ENCODE data around the gene HIP1. TPM values are rescaled to one million over a fixed set of nuclear protein-coding genes. Genes with fewer than 3 reads are reported as not detected.
"Not testable (repeated sequence)": the region's sequence is repeated elsewhere in the genome, so short reads cannot be mapped to it uniquely, and the experiment has no call there.

HIP1 gene
- total RNA-seq, 1 donor from 2014 or later: 14.0 TPM

- Histone ChIP-seq H3K79me2 (ENCODE audit: insufficient read depth, low read length) (no peaks in the 10 kb centered on the region), H3K4me1 (ENCODE audit: insufficient read depth, low read length) (peaks cover 29% of the 10 kb centered on the region), H3K4me2 (ENCODE audit: low read length) (no peak overlapping the region), H3K27me3 (ENCODE audit: insufficient read depth, low read length) (no peaks in the 10 kb centered on the region), H4K20me1 (ENCODE audit: insufficient read depth, low read length) (no peaks in the 10 kb centered on the region), H3K9me3 (ENCODE audit: insufficient read depth, low read depth, low read length) (no peaks in the 10 kb centered on the region), H2AFZ (ENCODE audit: low read depth, low read length) (no peak overlapping the region), H3K4me3 (ENCODE audit: insufficient read depth, low read depth, low read length) (no peak overlapping the region), H3K36me3 (ENCODE audit: insufficient read depth, low read length) (no peaks in the 10 kb centered on the region), H3K9ac (ENCODE audit: low read length) (no peak overlapping the region), H3K27ac (ENCODE audit: low read depth, low read length) (no peak overlapping the region)
- H3K27ac Mint-ChIP-seq (ENCODE audit: unreplicated experiment): peak overlapping the region; percentile 15
- H3K4me3 Mint-ChIP-seq (ENCODE audit: unreplicated experiment): no peak overlapping the region
- H3K9me3 Mint-ChIP-seq (ENCODE audit: unreplicated experiment): peaks cover 2% of the 10 kb centered on the region
- H3K4me1 Mint-ChIP-seq (ENCODE audit: low read depth, unreplicated experiment): peaks cover 25% of the 10 kb centered on the region
- DNase-seq (ENCODE audit: low read depth) (no peak), FAIRE-seq (no peak)
- peaks cover 3% of the 10 kb centered on the region for H3K36me3 Mint-ChIP-seq (ENCODE audit: low read depth, unreplicated experiment)
- H3K27me3 Mint-ChIP-seq (ENCODE audit: low read depth, unreplicated experiment): no peaks in the 10 kb centered on the region
- TF ChIP-seq EZH2 (IDR thresholded peaks at IDR 0.05; ENCODE audit: insufficient read depth, low read length): no peak
- no peak for TF ChIP-seq CTCF (IDR thresholded peaks at IDR 0.05; ENCODE audit: insufficient read depth, low read depth, low read length)
Measured at GRCh38 chr7:75729851-75730274, 8.9 kb downstream of the HIP1 start.

- H3K36me3 ChIP-seq (ENCODE audit: insufficient read depth, low read length): no peaks in the 10 kb centered on the region
- no peak for TF ChIP-seq CTCF (IDR thresholded peaks at IDR 0.05; ENCODE audit: insufficient read depth, low read depth, low read length)
- TF ChIP-seq EZH2 (IDR thresholded peaks at IDR 0.05; ENCODE audit: insufficient read depth, low read length): no peak
- no peaks in the 10 kb centered on the region for H3K27me3 Mint-ChIP-seq (ENCODE audit: low read depth, unreplicated experiment)
- peaks cover 2% of the 10 kb centered on the region for H3K9me3 Mint-ChIP-seq (ENCODE audit: unreplicated experiment)
- H3K9me3 ChIP-seq (ENCODE audit: insufficient read depth, low read depth, low read length): no peaks in the 10 kb centered on the region
- FAIRE-seq: peak; percentile 29
- peaks cover 15% of the 10 kb centered on the region for H3K4me1 ChIP-seq (ENCODE audit: insufficient read depth, low read length)
- H3K79me2 ChIP-seq (ENCODE audit: insufficient read depth, low read length): no peaks in the 10 kb centered on the region
- H3K9ac ChIP-seq (ENCODE audit: low read length): peak overlapping the region; percentile 49
- peak; percentile 85 for DNase-seq (ENCODE audit: low read depth)
- H3K4me3 ChIP-seq (ENCODE audit: insufficient read depth, low read depth, low read length): no peak overlapping the region
- H3K36me3 Mint-ChIP-seq (ENCODE audit: low read depth, unreplicated experiment): peaks cover 3% of the 10 kb centered on the region
- H4K20me1 ChIP-seq (ENCODE audit: insufficient read depth, low read length): no peaks in the 10 kb centered on the region
- H3K27ac ChIP-seq (ENCODE audit: low read depth, low read length): no peak overlapping the region
- H3K27ac Mint-ChIP-seq (ENCODE audit: unreplicated experiment): peak overlapping the region; percentile 69
- peak overlapping the region; percentile 51 for H3K4me2 ChIP-seq (ENCODE audit: low read length)
- H3K27me3 ChIP-seq (ENCODE audit: insufficient read depth, low read length): no peaks in the 10 kb centered on the region
- H3K4me1 Mint-ChIP-seq (ENCODE audit: low read depth, unreplicated experiment): peaks cover 20% of the 10 kb centered on the region
- no peak overlapping the region for H3K4me3 Mint-ChIP-seq (ENCODE audit: unreplicated experiment)
- peak overlapping the region; percentile 70 for H2AFZ ChIP-seq (ENCODE audit: low read depth, low read length)
Measured at GRCh38 chr7:75727881-75728593, 10.7 kb downstream of the HIP1 start.

GRCh38 chr7:75727351-75727750, 11.4 kb downstream of the HIP1 start:
- not testable (repeated sequence) for H3K9me3 ChIP-seq (ENCODE audit: insufficient read depth, low read depth, low read length); H3K4me3 Mint-ChIP-seq (ENCODE audit: unreplicated experiment); H3K4me3 ChIP-seq (ENCODE audit: insufficient read depth, low read depth, low read length); H3K27me3 ChIP-seq (ENCODE audit: insufficient read depth, low read length); H3K79me2 ChIP-seq (ENCODE audit: insufficient read depth, low read length); H3K36me3 Mint-ChIP-seq (ENCODE audit: low read depth, unreplicated experiment); H3K27me3 Mint-ChIP-seq (ENCODE audit: low read depth, unreplicated experiment); FAIRE-seq; H3K4me2 ChIP-seq (ENCODE audit: low read length); H4K20me1 ChIP-seq (ENCODE audit: insufficient read depth, low read length); H2AFZ ChIP-seq (ENCODE audit: low read depth, low read length); H3K27ac Mint-ChIP-seq (ENCODE audit: unreplicated experiment); H3K9me3 Mint-ChIP-seq (ENCODE audit: unreplicated experiment); H3K27ac ChIP-seq (ENCODE audit: low read depth, low read length); H3K9ac ChIP-seq (ENCODE audit: low read length); H3K36me3 ChIP-seq (ENCODE audit: insufficient read depth, low read length); H3K4me1 ChIP-seq (ENCODE audit: insufficient read depth, low read length); DNase-seq (ENCODE audit: low read depth)
- H3K4me1 Mint-ChIP-seq (ENCODE audit: low read depth, unreplicated experiment): peaks cover 15% of the 10 kb centered on the region

All from astrocyte (in vitro differentiated cells and primary cell).